Thoracic aorta (tissue), 2 donors: ENCODE measurements around the gene TLR7. TPM values are rescaled to one million over a fixed set of nuclear protein-coding genes. Genes with fewer than 3 reads are reported as not detected.

Experiments
- ATAC-seq: fragments of 150-250 bp; one replicate; pipeline ENCODE4 v1.8.0; 2017; ENCODE audit warnings: low read depth; ENCODE audit not compliant: insufficient number of reproducible peaks, low FRiP score
- DNase-seq: peaks from one replicate; pipeline ENCODE4 v3.0.0-alpha.2; 2020; ENCODE audit warnings: low spot score
- H3K27ac ChIP-seq, 2 donors: fragments of 200-600 bp; sonication (generic); 1 replicate in 1 of 2; 2 replicates in 1 of 2; pipeline ENCODE4 v1.5.1; 2016; ENCODE audit warnings: mild to moderate bottlenecking in 2 of 2, moderate library complexity in 2 of 2
- H3K27me3 ChIP-seq: fragments of 200-600 bp; sonication (generic); replicated peaks from 2 replicates; pipeline ENCODE4 v1.6.0; 2016; ENCODE audit warnings: mild to moderate bottlenecking; ENCODE audit not compliant: insufficient read depth
- H3K36me3 ChIP-seq: fragments of 200-600 bp; sonication (generic); one replicate; pipeline ENCODE4 v1.5.1; 2016
- H3K4me1 ChIP-seq, 2 donors: fragments of 200-600 bp; sonication (generic); 1 replicate in 1 of 2; 2 replicates in 1 of 2; pipeline versions ENCODE4 v1.5.1 to v1.6.0; 2016; ENCODE audit warnings: low read depth in 2 of 2, mild to moderate bottlenecking in 1 of 2; ENCODE audit not compliant: control insufficient read depth in 1 of 2
- H3K4me3 ChIP-seq: fragments of 200-600 bp; sonication (generic); 2 replicates; pipeline ENCODE4 v1.5.1; 2016; ENCODE audit warnings: mild to moderate bottlenecking
- H3K9me3 ChIP-seq: fragments of 200-600 bp; sonication (generic); 2 replicates; pipeline ENCODE4 v1.5.1; 2016
- CTCF ChIP-seq: fragments of 200-600 bp; sonication (generic); IDR thresholded peaks from one replicate; pipeline ENCODE4 v1.5.1; 2019; ENCODE audit warnings: antibody characterized with exemption
- total RNA-seq, 2 donors: library from RNA; depleted of rRNA; stranded (reverse); fragments of >200 nt; gene quantifications; one replicate each; pipeline versions ENCODE4 v1.1.0 to v1.2.3, GENCODE V29; 2016

Gene TLR7
- total RNA-seq, 2 donors from 2014 or later: 0.27 to 1.7 TPM

GRCh38 chrX:12887141-12887540 lies 20.3 kb downstream of the TLR7 start:
- H3K9me3 ChIP-seq: no peaks in the 10 kb centered on the region
- no peaks in the 10 kb centered on the region for H3K4me1 ChIP-seq
- H3K4me3 ChIP-seq: no peak overlapping the region
- H3K27me3 ChIP-seq: no peaks in the 10 kb centered on the region
- no peak for TF ChIP-seq CTCF
- no peaks in the 10 kb centered on the region for H3K36me3 ChIP-seq
- ATAC-seq: no peak
- H3K27ac ChIP-seq: no peak overlapping the region
- no peak for DNase-seq

- Histone ChIP-seq H3K4me1 (no peaks in the 10 kb centered on the region), H3K36me3 (no peaks in the 10 kb centered on the region), H3K27ac (no peak overlapping the region), H3K27me3 (no peaks in the 10 kb centered on the region), H3K9me3 (no peaks in the 10 kb centered on the region), H3K4me3 (no peak overlapping the region)
- ATAC-seq: no peak
- TF ChIP-seq CTCF: no peak
- DNase-seq: no peak
These were observed 20.9 kb downstream of the TLR7 start for GRCh38 chrX:12887767-12888166.

- no peaks in the 10 kb centered on the region for H3K9me3 ChIP-seq
- H3K27me3 ChIP-seq: no peaks in the 10 kb centered on the region
- no peaks in the 10 kb centered on the region for H3K4me1 ChIP-seq
- H3K4me3 ChIP-seq: no peak overlapping the region
- ATAC-seq (no peak), DNase-seq (no peak)
- H3K27ac ChIP-seq: no peak overlapping the region
- TF ChIP-seq CTCF: no peak
- H3K36me3 ChIP-seq: no peaks in the 10 kb centered on the region
These were observed 23.6 kb downstream of the TLR7 start for GRCh38 chrX:12890467-12890866.

- no peak overlapping the region for H3K27ac ChIP-seq
- DNase-seq (no peak), ATAC-seq (no peak)
- no peak for TF ChIP-seq CTCF
- no peaks in the 10 kb centered on the region for H3K36me3 ChIP-seq
- H3K4me3 ChIP-seq: no peak overlapping the region
- H3K9me3 ChIP-seq: no peaks in the 10 kb centered on the region
- H3K4me1 ChIP-seq: no peaks in the 10 kb centered on the region
- no peaks in the 10 kb centered on the region for H3K27me3 ChIP-seq
These were observed 24.3 kb downstream of the TLR7 start for GRCh38 chrX:12891171-12891570.

- ATAC-seq: no peak
- no peaks in the 10 kb centered on the region for H3K36me3 ChIP-seq
- DNase-seq: no peak
- H3K4me3 ChIP-seq: no peak overlapping the region
- H3K27ac ChIP-seq: no peak overlapping the region
- H3K4me1 ChIP-seq: no peaks in the 10 kb centered on the region
- TF ChIP-seq CTCF: no peak
- no peaks in the 10 kb centered on the region for H3K27me3 ChIP-seq
- no peaks in the 10 kb centered on the region for H3K9me3 ChIP-seq
These were observed 25.1 kb downstream of the TLR7 start for GRCh38 chrX:12891915-12892506.
